K562 (cell line): ENCODE measurements around the gene SDC3. TPM values are rescaled to one million over a fixed set of nuclear protein-coding genes. Genes with fewer than 3 reads are reported as not detected.

Experiments
- ATAC-seq: fragments of 200-7000 bp; cut with Tn5 transposase; 3 replicates; pipeline ENCODE4 v1.9.1; 2020; ENCODE audit warnings: moderate library complexity
- BruUV-seq: library from RNA; stranded (reverse); fragments of 400-500 nt; replicated peaks from 2 replicates; lab custom pipeline; 2021; lab: Mats Ljungman, UMichigan
- CTCF ChIA-PET: fragments of 300-600 bp; formaldehyde crosslinking; extraction: SDS; loops from one replicate; lab custom pipeline; 2021; ENCODE audit warnings: low intra/inter-chr PET ratio; lab: Yijun Ruan, JAX
- POLR2A ChIA-PET: fragments of 300-600, 350-650 bp; sonication (Branson Sonifier 250); formaldehyde crosslinking; extraction: SDS; loops from one replicate; lab custom pipeline; 2021; ENCODE audit warnings: antibody characterized with exemption, inconsistent platforms; lab: Yijun Ruan, JAX
- DNase-seq, 4 experiments: peaks; one replicate each; pipeline versions ENCODE4 v3.0.0 to v3.0.0-alpha.2; 2011 to 2018; ENCODE audit warnings: low spot score in 3 of 4, mixed read lengths in 3 of 4; ENCODE audit errors: extremely low read depth in 1 of 4
- FAIRE-seq: peaks from 2 replicates; lab custom pipeline; 2011; peaks lifted over from hg19 to GRCh38; lab: Jason Lieb, UNC
- H2AFZ ChIP-seq: 2 replicates; pipeline ENCODE4 v1.6.0; 2011; ENCODE audit warnings: low read depth, low read length, control low read depth, inconsistent platforms
- H3K27ac ChIP-seq: fragments of 200-600 bp; 3 replicates; pipeline ENCODE4 v1.8.0; 2011; ENCODE audit warnings: low read depth, mild to moderate bottlenecking, control low read depth, inconsistent platforms, low read length, moderate library complexity, mixed read lengths; ENCODE audit errors: extremely low read depth
- H3K27me3 ChIP-seq, 2 experiments: fragments of 300-600 bp in 1 of 2; 2 replicates in 1 of 2; 3 replicates in 1 of 2; pipeline versions ENCODE4 v1.6.0 to v1.8.0; 2011; ENCODE audit warnings: inconsistent platforms in 2 of 2, low read length in 2 of 2, mild to moderate bottlenecking in 1 of 2, mixed read lengths in 1 of 2, moderate library complexity in 1 of 2; ENCODE audit not compliant: control insufficient read depth in 2 of 2, insufficient read depth in 2 of 2
- H3K36me3 ChIP-seq: fragments of 300-600 bp; 3 replicates; pipeline ENCODE4 v1.8.0; 2011; ENCODE audit warnings: mild to moderate bottlenecking, low read length, inconsistent platforms; ENCODE audit not compliant: control insufficient read depth, insufficient read depth
- H3K4me1 ChIP-seq, 2 experiments: fragments of 200-600 bp in 1 of 2; replicated peaks in 1 of 2; 2 replicates in 1 of 2; 3 replicates in 1 of 2; pipeline versions ENCODE4 v1.5.1 to v1.8.0; 2011; ENCODE audit warnings: inconsistent platforms in 2 of 2, low read length in 2 of 2, mild to moderate bottlenecking in 1 of 2, mixed read lengths in 1 of 2, moderate library complexity in 1 of 2; ENCODE audit not compliant: control insufficient read depth in 2 of 2, insufficient read depth in 2 of 2
- H3K4me2 ChIP-seq: 2 replicates; pipeline ENCODE4 v1.6.1; 2011; ENCODE audit warnings: low read length, control low read depth, inconsistent platforms, mixed read lengths; ENCODE audit not compliant: insufficient read depth
- H3K4me3 ChIP-seq: fragments of 200-600 bp; sonication (generic), shearing (Covaris generic); 2 replicates; pipeline ENCODE4 v1.5.1; 2016; ENCODE audit warnings: control low read depth, inconsistent platforms
- H3K79me2 ChIP-seq: fragments of 200-600 bp; 3 replicates; pipeline ENCODE4 v1.8.0; 2011; ENCODE audit warnings: low read length, inconsistent platforms; ENCODE audit not compliant: control insufficient read depth, insufficient read depth
- H3K9ac ChIP-seq, 2 experiments: 2 replicates each; pipeline versions ENCODE4 v1.6.0 to v1.6.1; 2011; ENCODE audit warnings: low read depth in 2 of 2, low read length in 2 of 2, control low read depth in 1 of 2, inconsistent platforms in 1 of 2, mild to moderate bottlenecking in 1 of 2, mixed read lengths in 1 of 2; ENCODE audit not compliant: insufficient read depth in 1 of 2
- H3K9me1 ChIP-seq: one replicate; pipeline ENCODE4 v1.6.0; 2011; ENCODE audit warnings: inconsistent platforms, mild to moderate bottlenecking, low read length, moderate library complexity; ENCODE audit not compliant: control insufficient read depth, insufficient read depth
- H3K9me3 ChIP-seq: replicated peaks from 2 replicates; pipeline ENCODE4 v1.5.1; 2011; ENCODE audit warnings: low read depth, low read length, inconsistent platforms; ENCODE audit not compliant: control insufficient read depth, insufficient read depth
- H4K20me1 ChIP-seq: replicated peaks from 2 replicates; pipeline ENCODE4 v1.6.1; 2011; ENCODE audit warnings: low read length, inconsistent platforms, mixed read lengths; ENCODE audit not compliant: control insufficient read depth, insufficient read depth
- E4F1 ChIP-seq: fragments of 250-450 bp; sonication (Bioruptor Pico); IDR thresholded peaks from 2 replicates; pipeline ENCODE4 v1.5.0; 2021; ENCODE audit warnings: mild to moderate bottlenecking, borderline replicate concordance
- MCM5 ChIP-seq: fragments of 450-650 bp; IDR thresholded peaks from 2 replicates; pipeline ENCODE4 v1.6.1; 2016; ENCODE audit warnings: low read depth
- SMARCB1 ChIP-seq: IDR thresholded peaks from 2 replicates; pipeline ENCODE4 v1.6.1; 2011; ENCODE audit warnings: improper control_type of control experiment, low read depth; ENCODE audit not compliant: insufficient read length
- WGBS: fragments of 100-300 bp; shearing (Covaris generic); methylation state at CpG from one replicate; pipeline ENCODE4 v1.1.6; 2016; ENCODE audit warnings: low coverage, mixed read lengths; ENCODE audit not compliant: insufficient coverage; ENCODE audit errors: missing lambda C conversion rate; 5-methylcytosine and 5-hydroxymethylcytosine counted together
- in situ Hi-C: fragments of 300-500 bp; cut with MboI; formaldehyde crosslinking; loops from 4 replicates; pipeline ENCODE4 v1.15.0; 2018; ENCODE audit warnings: inconsistent platforms, mixed read lengths
- intact Hi-C: fragments of 100-400 bp; cut with micrococcal nuclease; formaldehyde crosslinking; loops from 2 replicates; pipeline ENCODE4 v1.14.2; 2022
- polyA plus RNA-seq, 8 experiments: library from polyadenylated mRNA; depleted of rRNA in 4 of 8; stranded (reverse) in 5 of 8; unstranded in 3 of 8; fragments of >200 nt; fragmentation: Nextera tagmentation in 2 of 8; fragmentation: Illumina TruSeq in 1 of 8; extraction: Ambion mirVana in 2 of 8; extraction: Trizol in 1 of 8; gene quantifications; 2 replicates each; pipeline versions ENCODE4 v1.2.1 to v1.2.3, GENCODE V29; 2011 to 2014; ENCODE audit warnings: inconsistent platforms in 1 of 8, missing spikeins in 1 of 8
- total RNA-seq, 7 experiments: library from RNA; depleted of rRNA in 6 of 7; stranded (reverse); fragments of >200 nt in 6 of 7; fragmentation: Illumina TruSeq in 2 of 7; extraction: Trizol in 2 of 7; gene quantifications; 2 replicates each; pipeline versions ENCODE4 v1.2.1 to v1.2.3, GENCODE V29; 2011 to 2021; ENCODE audit warnings: low replicate concordance in 1 of 7

Gene SDC3
- total and polyA plus RNA-seq, 9 of the 15 experiments (the other 6 are each of a cell fraction or from before 2014, with no cell fraction given) = 0.38 to 44.1 (median 12.1) TPM

GRCh38 chr1:30830537-30830936 lies 78.0 kb downstream of the SDC3 start:
- Histone ChIP-seq H3K9me3 (peaks cover 4% of the 10 kb centered on the region; the same call in 1 of the 2 replicates), H3K4me3 (no peak overlapping the region), H3K9ac (no peak overlapping the region), H2AFZ (no peak overlapping the region), H3K9me1 (no peaks in the 10 kb centered on the region), H3K27me3 (peaks cover 8 to 11% of the 10 kb centered on the region in 2 experiments; a peak in 4 of 5 replicates), H3K4me1 (no peaks in the 10 kb centered on the region; a peak in 1 of 5 replicates), H3K27ac (no peak overlapping the region), H3K36me3 (no peaks in the 10 kb centered on the region), H3K4me2 (no peak overlapping the region), H3K79me2 (no peaks in the 10 kb centered on the region), H4K20me1 (no peaks in the 10 kb centered on the region)
- 21% methylated on average over 6 of the region's 6 CpGs for WGBS
- no TSS peak for BruUV-seq
- CTCF ChIA-PET = no interaction called here
- no peak for FAIRE-seq
- in situ Hi-C loops = no loop called here
- TF ChIP-seq MCM5 (no peak), E4F1 (no peak), SMARCB1 (no peak)
- DNase-seq = no peak
- intact Hi-C loops = no loop called here
- ATAC-seq = no peak
- POLR2A ChIA-PET = interaction anchor here (1.1 kb wide), 1 partner anchor 16 kb away, joined by 3 read pairs; no protein-coding TSS in a partner anchor
